GM12878 (cell line): ENCODE results near the gene C10orf88. TPM values are rescaled to one million over a fixed set of nuclear protein-coding genes. Genes with fewer than 3 reads are reported as not detected.

Source experiments
- ATF7 ChIP-seq: fragments of 450-650 bp; IDR thresholded peaks from 2 replicates; pipeline ENCODE4 v1.6.1; 2016; ENCODE audit warnings: low read depth, mild to moderate bottlenecking
- BACH1 ChIP-seq: fragments of 450-650 bp; IDR thresholded peaks from 2 replicates; pipeline ENCODE4 v1.6.1; 2017; ENCODE audit warnings: mild to moderate bottlenecking, borderline replicate concordance
- BHLHE40 ChIP-seq, 2 experiments: fragments of 450-650 bp in 1 of 2; IDR thresholded peaks; 2 replicates each; pipeline ENCODE4 v1.6.1; 2011 to 2017; ENCODE audit warnings: low read depth in 2 of 2, borderline replicate concordance in 1 of 2, improper control_type of control experiment in 1 of 2, low read length in 1 of 2, mild to moderate bottlenecking in 1 of 2
- CBX3 ChIP-seq: fragments of 200-600 bp; sonication (generic); IDR thresholded peaks from 2 replicates; pipeline ENCODE4 v1.6.1; 2016; ENCODE audit warnings: low read depth, borderline replicate concordance
- CBX5 ChIP-seq: sonication (generic); IDR thresholded peaks from 2 replicates; pipeline ENCODE4 v1.6.1; 2016; ENCODE audit warnings: low read depth, moderate library complexity, mild to moderate bottlenecking, inconsistent platforms
- CHD2 ChIP-seq: IDR thresholded peaks from 2 replicates; pipeline ENCODE4 v1.6.1; 2011; ENCODE audit warnings: low read depth, low read length, improper control_type of control experiment, borderline replicate concordance
- IKZF2 ChIP-seq, 2 experiments: fragments of 450-650 bp; IDR thresholded peaks; 2 replicates each; pipeline ENCODE4 v1.6.1; 2017; ENCODE audit warnings: mild to moderate bottlenecking in 2 of 2, moderate library complexity in 2 of 2
- IRF4 ChIP-seq: IDR thresholded peaks from 2 replicates; pipeline ENCODE4 v1.6.1; 2011; ENCODE audit warnings: low read depth, low read length
- MTA2 ChIP-seq: fragments of 450-650 bp; IDR thresholded peaks from 2 replicates; pipeline ENCODE4 v1.6.1; 2016; ENCODE audit warnings: low read depth, mild to moderate bottlenecking, moderate library complexity
- MTA3 ChIP-seq: IDR thresholded peaks from 2 replicates; pipeline ENCODE4 v1.6.1; 2012; ENCODE audit warnings: low read length, inconsistent platforms, borderline replicate concordance
- MYB ChIP-seq: fragments of 150-350 bp; IDR thresholded peaks from 2 replicates; pipeline ENCODE4 v1.6.1; 2014; ENCODE audit warnings: mild to moderate bottlenecking, low read depth, low read length, borderline replicate concordance
- NFXL1 ChIP-seq: fragments of 450-650 bp; IDR thresholded peaks from 2 replicates; pipeline ENCODE4 v1.6.1; 2017; ENCODE audit warnings: antibody characterized with exemption, mild to moderate bottlenecking, borderline replicate concordance
- NRF1 ChIP-seq: conservative IDR thresholded peaks from 2 replicates; pipeline ENCODE4 v1.6.1; 2011; ENCODE audit warnings: mild to moderate bottlenecking, low read depth, low read length, improper control_type of control experiment
- RAD21 ChIP-seq: IDR thresholded peaks from 2 replicates; pipeline ENCODE4 v1.6.1; 2011; ENCODE audit warnings: mild to moderate bottlenecking, low read depth, low read length, moderate library complexity; ENCODE audit not compliant: insufficient read depth
- RELA ChIP-seq: fragments of 450-650 bp; IDR thresholded peaks from 2 replicates; pipeline ENCODE4 v1.8.0; 2014; ENCODE audit warnings: borderline replicate concordance; ENCODE audit not compliant: partially characterized antibody
- TCF12 ChIP-seq: IDR thresholded peaks from 2 replicates; pipeline ENCODE4 v1.6.1; 2011; ENCODE audit warnings: low read depth, mild to moderate bottlenecking, low read length
- ZNF207 ChIP-seq: fragments of 450-650 bp; IDR thresholded peaks from 2 replicates; pipeline ENCODE4 v1.6.1; 2014; ENCODE audit warnings: antibody characterized with exemption, mild to moderate bottlenecking, borderline replicate concordance
- polyA plus RNA-seq, 11 experiments: library from polyadenylated mRNA; depleted of rRNA in 4 of 11; unstranded in 6 of 11; stranded (reverse) in 5 of 11; fragments of >200 nt; fragmentation: Nextera tagmentation in 4 of 11; fragmentation: Illumina TruSeq in 1 of 11; extraction: Ambion mirVana in 4 of 11; extraction: Trizol in 1 of 11; gene quantifications; 1 replicate in 1 of 11; 2 replicates in 10 of 11; pipeline versions ENCODE4 v1.2.1 to v1.2.3, GENCODE V29; 2011 to 2016; ENCODE audit warnings: inconsistent platforms in 2 of 11, missing spikeins in 2 of 11, low read depth in 1 of 11
- total RNA-seq, 4 experiments: library from RNA; depleted of rRNA in 3 of 4; stranded (reverse); fragments of >200 nt in 3 of 4; fragmentation: Illumina TruSeq in 1 of 4; extraction: Trizol in 1 of 4; gene quantifications; 2 replicates each; pipeline versions ENCODE4 v1.2.1 to v1.2.3, GENCODE V29; 2013 to 2021
- TF ChIP-seq, protein P1 (sequence below): IDR thresholded peaks from 2 replicates; pipeline ENCODE4 v1.6.1; 2012; ENCODE audit warnings: mild to moderate bottlenecking, low read depth, low read length
- TF ChIP-seq, protein P2 (sequence below): fragments of 450-650 bp; IDR thresholded peaks from 2 replicates; pipeline ENCODE4 v1.6.1; 2016; ENCODE audit warnings: mild to moderate bottlenecking
- TF ChIP-seq, protein P3 (sequence below): IDR thresholded peaks from 2 replicates; pipeline ENCODE4 v1.6.1; 2011; ENCODE audit warnings: low read depth, low read length, improper control_type of control experiment, borderline replicate concordance
- TF ChIP-seq, protein P4 (sequence below): fragments of 450-650 bp; IDR thresholded peaks from 2 replicates; pipeline ENCODE4 v1.6.1; 2017; ENCODE audit warnings: low read depth, mild to moderate bottlenecking, moderate library complexity

The C10orf88 gene
- total and polyA plus RNA-seq, 10 of the 15 experiments (the other 5 are each of a cell fraction or from before 2014, with no cell fraction given) = 4.7 to 12.5 (median 8.5) TPM

DNA sequence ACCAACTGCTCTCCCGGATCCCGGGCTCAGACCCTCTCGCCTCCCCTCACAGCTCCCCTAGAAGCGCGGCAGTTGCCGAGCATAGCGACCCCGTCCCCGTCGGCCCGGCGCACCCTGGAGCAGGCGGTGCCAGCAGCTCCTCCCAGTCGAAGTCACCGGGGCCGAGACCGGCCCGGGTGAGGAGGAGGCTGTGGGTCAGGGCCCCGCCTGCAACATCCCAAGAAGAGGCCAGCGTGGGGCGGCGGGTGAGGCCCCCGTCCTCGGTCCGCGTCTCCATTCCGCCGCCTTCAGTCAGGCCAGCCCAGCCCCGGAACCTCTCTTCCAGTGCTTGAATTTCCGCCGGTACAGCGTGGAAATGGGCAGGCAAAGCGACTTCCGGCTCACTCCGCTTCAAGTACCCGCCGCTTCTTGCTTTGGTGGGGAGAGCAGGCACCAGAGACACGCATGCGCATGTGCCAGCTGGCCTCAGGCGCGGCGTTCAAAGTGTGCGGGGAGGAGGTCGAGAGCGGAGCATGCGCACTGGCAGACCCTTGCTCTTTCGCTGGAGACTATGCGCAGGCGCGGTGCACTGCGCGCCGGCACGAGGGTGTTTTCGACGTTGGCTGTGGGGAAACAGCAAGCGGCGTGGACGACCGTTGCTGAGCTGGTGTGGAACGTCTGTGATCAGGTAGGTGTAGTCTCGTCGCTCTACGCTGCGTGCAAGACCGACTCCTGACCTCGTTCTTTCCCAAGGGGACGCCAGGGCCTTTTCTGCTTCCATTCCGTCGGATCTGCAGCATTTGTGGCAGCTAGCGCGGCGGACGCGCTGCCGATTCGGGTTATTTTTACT is at the start of gene C10orf88 (continued):
- TF ChIP-seq, protein P1, sequence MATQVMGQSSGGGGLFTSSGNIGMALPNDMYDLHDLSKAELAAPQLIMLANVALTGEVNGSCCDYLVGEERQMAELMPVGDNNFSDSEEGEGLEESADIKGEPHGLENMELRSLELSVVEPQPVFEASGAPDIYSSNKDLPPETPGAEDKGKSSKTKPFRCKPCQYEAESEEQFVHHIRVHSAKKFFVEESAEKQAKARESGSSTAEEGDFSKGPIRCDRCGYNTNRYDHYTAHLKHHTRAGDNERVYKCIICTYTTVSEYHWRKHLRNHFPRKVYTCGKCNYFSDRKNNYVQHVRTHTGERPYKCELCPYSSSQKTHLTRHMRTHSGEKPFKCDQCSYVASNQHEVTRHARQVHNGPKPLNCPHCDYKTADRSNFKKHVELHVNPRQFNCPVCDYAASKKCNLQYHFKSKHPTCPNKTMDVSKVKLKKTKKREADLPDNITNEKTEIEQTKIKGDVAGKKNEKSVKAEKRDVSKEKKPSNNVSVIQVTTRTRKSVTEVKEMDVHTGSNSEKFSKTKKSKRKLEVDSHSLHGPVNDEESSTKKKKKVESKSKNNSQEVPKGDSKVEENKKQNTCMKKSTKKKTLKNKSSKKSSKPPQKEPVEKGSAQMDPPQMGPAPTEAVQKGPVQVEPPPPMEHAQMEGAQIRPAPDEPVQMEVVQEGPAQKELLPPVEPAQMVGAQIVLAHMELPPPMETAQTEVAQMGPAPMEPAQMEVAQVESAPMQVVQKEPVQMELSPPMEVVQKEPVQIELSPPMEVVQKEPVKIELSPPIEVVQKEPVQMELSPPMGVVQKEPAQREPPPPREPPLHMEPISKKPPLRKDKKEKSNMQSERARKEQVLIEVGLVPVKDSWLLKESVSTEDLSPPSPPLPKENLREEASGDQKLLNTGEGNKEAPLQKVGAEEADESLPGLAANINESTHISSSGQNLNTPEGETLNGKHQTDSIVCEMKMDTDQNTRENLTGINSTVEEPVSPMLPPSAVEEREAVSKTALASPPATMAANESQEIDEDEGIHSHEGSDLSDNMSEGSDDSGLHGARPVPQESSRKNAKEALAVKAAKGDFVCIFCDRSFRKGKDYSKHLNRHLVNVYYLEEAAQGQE = no peak
- TF ChIP-seq, protein P2, sequence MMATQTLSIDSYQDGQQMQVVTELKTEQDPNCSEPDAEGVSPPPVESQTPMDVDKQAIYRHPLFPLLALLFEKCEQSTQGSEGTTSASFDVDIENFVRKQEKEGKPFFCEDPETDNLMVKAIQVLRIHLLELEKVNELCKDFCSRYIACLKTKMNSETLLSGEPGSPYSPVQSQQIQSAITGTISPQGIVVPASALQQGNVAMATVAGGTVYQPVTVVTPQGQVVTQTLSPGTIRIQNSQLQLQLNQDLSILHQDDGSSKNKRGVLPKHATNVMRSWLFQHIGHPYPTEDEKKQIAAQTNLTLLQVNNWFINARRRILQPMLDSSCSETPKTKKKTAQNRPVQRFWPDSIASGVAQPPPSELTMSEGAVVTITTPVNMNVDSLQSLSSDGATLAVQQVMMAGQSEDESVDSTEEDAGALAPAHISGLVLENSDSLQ = peak; percentile 72
- no peak for TF ChIP-seq CBX3
- TF ChIP-seq CHD2 = peak; percentile 85
- peak; percentile 100 for TF ChIP-seq NRF1
- peak; percentile 96; the same call in 1 of the 2 replicates for TF ChIP-seq CBX5
- TF ChIP-seq ZNF207 = peak; percentile 63; the same call in 1 of the 2 replicates
- TF ChIP-seq IKZF2 (IDR thresholded peaks at IDR 0.05) = no peak
- no peak for TF ChIP-seq MTA3
- TF ChIP-seq, protein P3, sequence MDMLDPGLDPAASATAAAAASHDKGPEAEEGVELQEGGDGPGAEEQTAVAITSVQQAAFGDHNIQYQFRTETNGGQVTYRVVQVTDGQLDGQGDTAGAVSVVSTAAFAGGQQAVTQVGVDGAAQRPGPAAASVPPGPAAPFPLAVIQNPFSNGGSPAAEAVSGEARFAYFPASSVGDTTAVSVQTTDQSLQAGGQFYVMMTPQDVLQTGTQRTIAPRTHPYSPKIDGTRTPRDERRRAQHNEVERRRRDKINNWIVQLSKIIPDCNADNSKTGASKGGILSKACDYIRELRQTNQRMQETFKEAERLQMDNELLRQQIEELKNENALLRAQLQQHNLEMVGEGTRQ = no peak
- TF ChIP-seq MTA2 = no peak
- TF ChIP-seq RAD21 = no peak
- TF ChIP-seq BHLHE40 (IDR thresholded peaks at IDR 0.05; ENCODE audit: borderline replicate concordance in 1 of 2, low read depth in 2 of 2, low read length in 1 of 2) = peak; percentile 57 to 68; a peak in 3 of 4 replicates
- TF ChIP-seq BACH1 = no peak
- TF ChIP-seq NFXL1 = no peak
- no peak for TF ChIP-seq ATF7
- peak; percentile 60 for TF ChIP-seq TCF12
- TF ChIP-seq IRF4 = no peak
- TF ChIP-seq, protein P4, sequence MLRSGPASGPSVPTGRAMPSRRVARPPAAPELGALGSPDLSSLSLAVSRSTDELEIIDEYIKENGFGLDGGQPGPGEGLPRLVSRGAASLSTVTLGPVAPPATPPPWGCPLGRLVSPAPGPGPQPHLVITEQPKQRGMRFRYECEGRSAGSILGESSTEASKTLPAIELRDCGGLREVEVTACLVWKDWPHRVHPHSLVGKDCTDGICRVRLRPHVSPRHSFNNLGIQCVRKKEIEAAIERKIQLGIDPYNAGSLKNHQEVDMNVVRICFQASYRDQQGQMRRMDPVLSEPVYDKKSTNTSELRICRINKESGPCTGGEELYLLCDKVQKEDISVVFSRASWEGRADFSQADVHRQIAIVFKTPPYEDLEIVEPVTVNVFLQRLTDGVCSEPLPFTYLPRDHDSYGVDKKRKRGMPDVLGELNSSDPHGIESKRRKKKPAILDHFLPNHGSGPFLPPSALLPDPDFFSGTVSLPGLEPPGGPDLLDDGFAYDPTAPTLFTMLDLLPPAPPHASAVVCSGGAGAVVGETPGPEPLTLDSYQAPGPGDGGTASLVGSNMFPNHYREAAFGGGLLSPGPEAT = 0 out of 2 replicates have a peak, but pooled peaks have one; percentile 26
- no peak for TF ChIP-seq RELA
- TF ChIP-seq MYB = no peak
